ENCODE measurements around the gene STAB1. TPM values are rescaled to one million over a fixed set of nuclear protein-coding genes. Genes with fewer than 3 reads are reported as not detected.

STAB1 gene
- total and polyA plus RNA-seq, 2 of the 13 experiments (the other 11 are each of a cell fraction or from before 2014, with no cell fraction given) = 0.09 to 0.34 TPM

GRCh38 chr3:52534281-52535183 is 39.4 kb downstream of the STAB1 start (continued):
- TF ChIP-seq ZHX2 (IDR thresholded peaks at IDR 0.05; ENCODE audit: low read depth) (no peak), ZHX2 (CRISPR knock-in tag; IDR thresholded peaks at IDR 0.05; ENCODE audit: borderline replicate concordance) (no peak), ARID2 (CRISPR knock-in tag; IDR thresholded peaks at IDR 0.05; ENCODE audit: borderline replicate concordance) (no peak), ARID4A (CRISPR knock-in tag; IDR thresholded peaks at IDR 0.05; ENCODE audit: borderline replicate concordance) (peak; percentile 67; the same call in 1 of the 2 replicates), SKIL (CRISPR knock-in tag; IDR thresholded peaks at IDR 0.05; ENCODE audit: borderline replicate concordance) (no peak), ZBTB21 (CRISPR knock-in tag; IDR thresholded peaks at IDR 0.05) (no peak), MED13 (CRISPR knock-in tag; IDR thresholded peaks at IDR 0.05) (no peak), ZNF644 (CRISPR knock-in tag; IDR thresholded peaks at IDR 0.05; ENCODE audit: low read depth) (no peak), PATZ1 (CRISPR knock-in tag; IDR thresholded peaks at IDR 0.05) (no peak), ZNF317 (CRISPR knock-in tag; IDR thresholded peaks at IDR 0.05) (peak; percentile 41; the same call in 1 of the 2 replicates), ZNF773 (CRISPR knock-in tag; IDR thresholded peaks at IDR 0.05; ENCODE audit: borderline replicate concordance) (no peak), SIN3B (IDR thresholded peaks at IDR 0.05; ENCODE audit: low read length) (no peak), CENPT (CRISPR knock-in tag; IDR thresholded peaks at IDR 0.05; ENCODE audit: low read depth) (no peak), ZNF335 (CRISPR knock-in tag; IDR thresholded peaks at IDR 0.05) (no peak; the same call in 1 of the 2 replicates)

Data from HepG2 (cell line).